IMR-90 (cell line): ENCODE data around the gene IFI27L2. TPM values are rescaled to one million over a fixed set of nuclear protein-coding genes. Genes with fewer than 3 reads are reported as not detected.

Experiments used
- ATAC-seq: fragments of 200-7000 bp; cut with Tn5 transposase; 2 replicates; pipeline ENCODE4 v1.9.1; 2020; ENCODE audit warnings: low read depth, mild to moderate bottlenecking, moderate library complexity
- BruUV-seq: library from RNA; stranded (reverse); fragments of 400-500 nt; replicated peaks from 2 replicates; lab custom pipeline; 2021; lab: Mats Ljungman, UMichigan
- CTCF ChIA-PET: fragments of 300-600 bp; formaldehyde crosslinking; extraction: SDS; loops from one replicate; lab custom pipeline; 2021; ENCODE audit warnings: antibody characterized with exemption; lab: Yijun Ruan, JAX
- POLR2A ChIA-PET: fragments of 300-600 bp; sonication (Branson Sonifier 250); formaldehyde crosslinking; loops from one replicate; lab custom pipeline; 2022; ENCODE audit warnings: antibody characterized with exemption; ENCODE audit not compliant: unreplicated experiment; lab: Charles Lee
- DNase-seq: peaks from one replicate; pipeline ENCODE4 v3.0.0; 2013
- H2AFZ ChIP-seq: replicated peaks from 2 replicates; pipeline ENCODE3; 2013; ENCODE audit warnings: low read length, mild to moderate bottlenecking; ENCODE audit not compliant: poor library complexity
- H2AK5ac ChIP-seq: 2 replicates; pipeline ENCODE4 v1.6.1; 2013; ENCODE audit warnings: low read depth, low read length, inconsistent platforms
- H2AK9ac ChIP-seq: replicated peaks from 2 replicates; pipeline ENCODE3; 2013; ENCODE audit warnings: mild to moderate bottlenecking, low read depth, low read length, moderate library complexity; ENCODE audit not compliant: poor library complexity
- H2BK120ac ChIP-seq: 2 replicates; pipeline ENCODE4 v1.6.1; 2013; ENCODE audit warnings: low read depth, low read length, inconsistent platforms
- H2BK15ac ChIP-seq: 3 replicates; pipeline ENCODE4 v1.6.1; 2013; ENCODE audit warnings: low read depth, low read length, inconsistent platforms
- H2BK20ac ChIP-seq: 2 replicates; pipeline ENCODE4 v1.6.1; 2013; ENCODE audit warnings: low read depth, mild to moderate bottlenecking, inconsistent platforms, low read length, moderate library complexity
- H2BK5ac ChIP-seq: 2 replicates; pipeline ENCODE4 v1.6.1; 2013; ENCODE audit warnings: mild to moderate bottlenecking, low read depth, low read length, inconsistent platforms; ENCODE audit not compliant: poor library complexity, severe bottlenecking
- H3K14ac ChIP-seq: replicated peaks from 2 replicates; pipeline ENCODE4 v1.6.1; 2013; ENCODE audit warnings: low read depth, low read length, inconsistent platforms
- H3K18ac ChIP-seq: 2 replicates; pipeline ENCODE4 v1.6.1; 2013; ENCODE audit warnings: low read depth, low read length, control low read depth
- H3K23ac ChIP-seq: 2 replicates; pipeline ENCODE4 v1.6.1; 2013; ENCODE audit warnings: low read depth, low read length, inconsistent platforms
- H3K27ac ChIP-seq: 2 replicates; pipeline ENCODE4 v1.5.1; 2013; ENCODE audit warnings: mild to moderate bottlenecking, control low read depth, low read length; ENCODE audit not compliant: insufficient read depth
- H3K27me3 ChIP-seq: 2 replicates; pipeline ENCODE4 v1.6.1; 2013; ENCODE audit warnings: low read length; ENCODE audit not compliant: control insufficient read depth, insufficient read depth
- H3K36me3 ChIP-seq: 2 replicates; pipeline ENCODE4 v1.6.1; 2013; ENCODE audit warnings: low read length, mixed read lengths; ENCODE audit not compliant: control insufficient read depth, insufficient read depth
- H3K4ac ChIP-seq: 2 replicates; pipeline ENCODE4 v1.6.1; 2013; ENCODE audit warnings: low read depth, low read length, inconsistent platforms
- H3K4me1 ChIP-seq: 2 replicates; pipeline ENCODE4 v1.6.1; 2013; ENCODE audit warnings: low read length, mixed read lengths; ENCODE audit not compliant: control insufficient read depth, insufficient read depth
- H3K4me2 ChIP-seq: 2 replicates; pipeline ENCODE4 v1.6.1; 2013; ENCODE audit warnings: low read depth, mild to moderate bottlenecking, control low read depth, low read length, moderate library complexity
- H3K4me3 ChIP-seq: 2 replicates; pipeline ENCODE4 v1.5.1; 2013; ENCODE audit warnings: low read depth, mild to moderate bottlenecking, control low read depth, low read length, moderate library complexity; ENCODE audit not compliant: insufficient read depth
- H3K56ac ChIP-seq: 2 replicates; pipeline ENCODE4 v1.6.1; 2013; ENCODE audit warnings: low read length, inconsistent platforms; ENCODE audit not compliant: insufficient read depth; ENCODE audit errors: extremely low read depth
- H3K79me1 ChIP-seq, 2 experiments: 2 replicates each; pipeline ENCODE4 v1.6.1; 2013; ENCODE audit warnings: low read length in 2 of 2, inconsistent platforms in 1 of 2, low read depth in 1 of 2
- H3K9ac ChIP-seq: 2 replicates; pipeline ENCODE4 v1.6.1; 2013; ENCODE audit warnings: low read depth, low read length, control low read depth
- H3K9me1 ChIP-seq: 2 replicates; pipeline ENCODE4 v1.6.1; 2013; ENCODE audit warnings: low read length, inconsistent platforms; ENCODE audit not compliant: insufficient read depth
- H3K9me3 ChIP-seq: 2 replicates; pipeline ENCODE4 v1.6.1; 2013; ENCODE audit warnings: low read length; ENCODE audit not compliant: control insufficient read depth, insufficient read depth
- H4K20me1 ChIP-seq: 2 replicates; pipeline ENCODE4 v1.6.1; 2013; ENCODE audit warnings: low read length, inconsistent platforms; ENCODE audit not compliant: insufficient read depth
- H4K5ac ChIP-seq: 2 replicates; pipeline ENCODE4 v1.6.1; 2013; ENCODE audit warnings: mild to moderate bottlenecking, low read depth, low read length, control low read depth
- H4K8ac ChIP-seq, 2 experiments: 2 replicates each; pipeline ENCODE4 v1.6.1; 2013; ENCODE audit warnings: low read depth in 2 of 2, low read length in 2 of 2, control low read depth in 1 of 2, inconsistent platforms in 1 of 2
- H4K91ac ChIP-seq: 2 replicates; pipeline ENCODE4 v1.6.1; 2013; ENCODE audit warnings: low read depth, low read length, inconsistent platforms; ENCODE audit not compliant: insufficient read depth
- CHD1 ChIP-seq: IDR thresholded peaks from 2 replicates; pipeline ENCODE4 v1.6.1; 2012; ENCODE audit warnings: low read depth, low read length, improper control_type of control experiment
- MAFK ChIP-seq: IDR thresholded peaks from 2 replicates; pipeline ENCODE4 v1.6.1; 2012; ENCODE audit warnings: low read depth, low read length, improper control_type of control experiment
- USF2 ChIP-seq: fragments of 150-350 bp; IDR thresholded peaks from 2 replicates; pipeline ENCODE4 v1.6.1; 2017; ENCODE audit warnings: mild to moderate bottlenecking, antibody characterized with exemption, low read length, low read depth
- WGBS, 2 experiments: methylation state at CpG; one replicate each; pipeline versions ENCODE4 v1.1.5 to v1.1.7; 2013; ENCODE audit warnings: missing lambda C conversion rate in 2 of 2; ENCODE audit not compliant: insufficient read length in 1 of 2; ENCODE audit errors: extremely low coverage in 2 of 2; 5-methylcytosine and 5-hydroxymethylcytosine counted together
- dilution Hi-C: fragments of 300-500 bp; cut with HindIII; formaldehyde crosslinking; loops from one replicate; pipeline ENCODE4 v1.14.3; 2018; ENCODE audit warnings: low sequenced_read_pairs; ENCODE audit not compliant: unreplicated experiment
- in situ Hi-C: fragments of 300-500 bp; cut with MboI; formaldehyde crosslinking; loops from 3 replicates; pipeline ENCODE4 v1.14.3; 2019; ENCODE audit warnings: low sequenced_read_pairs, inconsistent platforms, mixed read lengths
- intact Hi-C: fragments of 100-400 bp; cut with micrococcal nuclease; formaldehyde crosslinking; loops from 2 replicates; pipeline ENCODE4 v1.10.0; 2022
- polyA plus RNA-seq, 3 experiments: library from polyadenylated mRNA; depleted of rRNA; stranded (reverse); fragments of >200 nt; gene quantifications; 2 replicates each; pipeline ENCODE4 v1.2.3, GENCODE V29; 2012; ENCODE audit warnings: low replicate concordance in 1 of 3
- total RNA-seq: library from RNA; depleted of rRNA; stranded (reverse); fragments of >200 nt; gene quantifications from 2 replicates; pipeline ENCODE4 v1.2.3, GENCODE V29; 2012

Gene IFI27L2
- total and polyA plus RNA-seq, 2 of the 4 experiments (the other 2 are of a cell fraction) = 43.0 to 187 TPM

- TF ChIP-seq MAFK = no peak
- TF ChIP-seq USF2 = no peak
- TF ChIP-seq CHD1 = no peak
- H3K4me2 ChIP-seq = no peak overlapping the region
- H2BK15ac ChIP-seq = no peak overlapping the region
- 80% methylated on average over 1 of the region's 10 CpGs; no CpG with 5 or more reads in 1 of the 2 experiments for WGBS, 2 experiments
- CTCF ChIA-PET = no interaction called here
- DNase-seq (no peak), ATAC-seq (no peak)
- no peak overlapping the region for H2BK120ac ChIP-seq
- intact Hi-C loops = no loop called here
- H3K4ac ChIP-seq = no peak overlapping the region
- BruUV-seq = no TSS peak
- no peak overlapping the region for H2BK20ac ChIP-seq
- H3K27me3 ChIP-seq = peaks cover 13% of the 10 kb centered on the region; the same call in 1 of the 2 replicates
- H3K4me1 ChIP-seq = peaks cover 8% of the 10 kb centered on the region
- H3K4me3 ChIP-seq = no peak overlapping the region
- H3K79me1 ChIP-seq = no peaks in the 10 kb centered on the region
- dilution Hi-C loops = no loop called here
- no peak overlapping the region for H4K91ac ChIP-seq
- peaks cover 3% of the 10 kb centered on the region for H3K9me3 ChIP-seq
- H2BK5ac ChIP-seq = no peak overlapping the region
- peaks cover 6% of the 10 kb centered on the region; the same call in 1 of the 2 replicates for H3K9me1 ChIP-seq
- POLR2A ChIA-PET = no interaction called here
- H3K23ac ChIP-seq = no peak overlapping the region
- no peak overlapping the region for H3K14ac ChIP-seq
- no peak overlapping the region for H3K56ac ChIP-seq
- no peak overlapping the region for H2AK5ac ChIP-seq
- no peak overlapping the region for H2AK9ac ChIP-seq
- no peak overlapping the region for H3K9ac ChIP-seq
- H4K20me1 ChIP-seq = 0 out of 2 replicates have a peak, but pooled peaks cover 2% of the 10 kb centered on the region
- H3K27ac ChIP-seq = no peak overlapping the region
- no peak overlapping the region for H3K18ac ChIP-seq
- H4K5ac ChIP-seq = no peak overlapping the region
- in situ Hi-C loops = no loop called here
- H4K8ac ChIP-seq = no peak overlapping the region
- H3K36me3 ChIP-seq = no peaks in the 10 kb centered on the region
- no peak overlapping the region for H2AFZ ChIP-seq
Observed at GRCh38 chr14:94116701-94117100, 12.7 kb downstream of the IFI27L2 start.
